ENCODE results near the gene OGDH.
"Not testable (repeated sequence)": the region's sequence is repeated elsewhere in the genome, so short reads cannot be mapped to it uniquely, and the experiment has no call there.

OGDH gene

DNA sequence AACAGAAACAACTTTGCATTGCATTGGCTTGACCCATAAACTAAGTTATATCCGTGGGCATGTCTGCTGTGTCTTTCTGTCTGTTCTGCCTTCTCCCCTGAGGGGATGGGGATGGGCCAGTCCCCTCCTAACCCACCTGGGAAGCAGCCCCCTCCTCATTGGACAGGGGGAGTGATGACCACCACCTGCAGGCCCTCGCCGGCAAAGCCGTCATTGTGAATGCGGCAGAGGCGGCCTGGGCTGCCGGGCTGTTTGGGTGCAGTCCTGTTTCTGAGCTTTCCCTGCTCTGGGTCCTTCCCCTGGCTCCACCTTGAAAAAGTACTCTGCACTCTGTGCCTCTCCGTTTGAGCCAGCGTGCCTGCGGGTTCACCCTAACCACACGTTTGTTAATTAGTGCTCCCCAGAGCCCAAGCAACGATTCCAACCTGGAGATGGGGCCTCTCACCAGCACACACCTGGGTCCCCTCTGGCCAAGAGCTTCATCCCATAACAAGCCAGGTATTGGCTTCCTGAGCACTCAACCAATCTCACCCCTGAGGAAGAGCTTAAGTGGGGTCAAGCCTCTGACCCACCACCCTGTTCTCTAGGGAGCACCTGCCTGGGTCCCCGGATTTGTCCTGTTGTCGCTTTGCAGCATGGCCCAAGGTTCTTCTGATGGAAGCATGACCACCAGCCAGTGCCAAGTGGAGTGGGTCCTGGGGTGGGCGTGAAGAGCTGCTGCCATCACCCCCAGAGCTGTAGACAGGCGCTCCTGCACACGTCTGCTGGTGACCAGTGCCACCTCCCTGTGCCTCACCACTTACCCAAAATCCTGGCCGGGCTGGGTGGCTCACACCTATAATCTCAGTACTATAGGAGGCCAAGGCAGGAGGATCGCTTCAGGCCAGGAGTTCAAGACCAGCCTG lies 102.8 kb downstream of the OGDH start:
- DNase-seq: no peak

DNA sequence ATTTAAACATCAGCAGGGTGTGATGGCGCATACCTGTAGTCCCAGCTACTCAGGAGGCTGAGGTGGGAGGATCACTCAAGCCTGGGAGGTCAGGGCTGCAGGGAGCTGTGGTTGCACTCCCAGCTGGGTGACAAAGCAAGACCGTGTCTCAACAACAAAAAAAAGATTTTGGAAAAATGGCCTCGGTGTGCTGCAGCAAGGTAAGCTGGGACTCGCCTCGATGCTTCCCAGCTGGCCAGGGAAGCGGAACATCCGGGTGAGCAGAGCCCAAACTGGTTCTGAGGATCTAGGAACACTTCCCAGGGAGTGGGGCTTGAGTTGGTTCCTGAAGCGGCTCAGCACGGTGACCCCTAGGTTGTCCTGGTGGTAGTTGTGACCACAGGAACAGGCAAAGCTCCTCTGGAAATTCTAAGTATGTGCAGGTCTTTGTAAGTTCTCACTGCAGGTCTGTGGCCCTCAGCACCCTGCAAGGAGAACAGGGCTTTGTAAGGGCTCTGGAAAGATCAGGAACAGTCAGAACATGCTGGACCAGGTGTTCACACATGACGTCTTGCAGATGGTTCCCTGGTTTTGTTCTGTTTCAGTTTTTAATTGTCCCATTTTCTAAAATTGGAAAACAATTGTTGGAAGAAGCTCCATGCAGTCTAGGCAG lies 103.6 kb downstream of the OGDH start:
- DNase-seq: no peak

DNA sequence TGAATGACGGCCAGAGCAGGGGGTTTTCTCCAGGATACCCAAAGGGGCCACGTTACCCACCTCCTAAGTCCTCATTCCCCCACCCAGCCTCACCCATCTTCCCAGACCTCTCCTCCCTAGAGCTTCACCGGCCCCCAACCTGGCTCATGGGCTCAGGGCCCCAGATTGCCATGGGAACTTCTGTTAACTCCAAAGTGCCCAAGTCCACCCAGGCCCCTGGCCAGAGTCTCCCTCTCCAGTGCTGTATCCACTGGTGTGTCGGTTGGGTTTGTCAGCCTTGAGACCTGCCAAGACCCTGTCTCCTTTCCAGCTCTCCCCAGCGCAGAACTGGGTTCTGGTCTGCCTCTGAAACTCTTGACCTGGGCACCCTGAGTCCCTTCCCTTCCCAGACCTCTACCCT lies 105.1 kb downstream of the OGDH start:
- DNase-seq: no peak

DNA sequence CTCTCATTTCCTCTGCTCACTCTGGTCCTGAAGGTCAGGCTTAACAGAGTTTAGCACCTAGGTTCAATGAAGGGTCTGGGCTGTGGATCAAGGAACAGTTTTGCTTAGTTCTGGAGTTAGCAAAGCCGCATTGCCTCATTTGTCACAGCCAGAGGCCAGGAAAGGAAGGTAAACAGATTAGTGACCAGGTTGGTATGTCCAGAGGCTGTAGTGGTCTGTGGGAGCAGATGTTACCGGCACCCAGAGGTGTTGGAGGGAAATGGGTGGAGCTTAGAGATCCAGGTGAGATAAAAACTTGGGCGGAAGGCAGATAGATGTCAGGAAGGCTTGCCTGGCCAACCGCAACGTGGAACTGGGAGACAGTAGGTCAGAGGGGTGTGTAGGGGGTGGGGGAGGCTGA lies 105.6 kb downstream of the OGDH start:
- DNase-seq: no peak

DNA sequence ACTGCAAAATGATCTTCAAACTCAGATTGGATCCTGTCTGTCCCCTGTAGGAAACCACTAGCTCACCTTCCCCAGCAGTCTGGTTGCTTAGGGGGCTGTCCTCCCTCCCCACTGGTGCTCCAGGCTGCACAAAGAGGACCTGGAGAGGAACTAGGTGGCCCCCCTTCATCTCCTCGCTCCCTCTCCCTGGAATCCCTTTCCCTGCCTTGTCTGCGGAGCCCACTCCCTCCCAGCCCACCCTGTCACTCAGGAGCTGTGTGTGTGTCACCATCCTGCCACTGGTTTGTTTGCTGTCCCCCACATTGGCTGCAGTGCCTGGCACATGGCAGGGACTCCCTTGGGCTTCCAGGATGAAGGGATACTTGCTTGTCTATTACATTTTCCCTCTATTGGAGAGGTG lies 106.7 kb downstream of the OGDH start:
- no peak for DNase-seq

DNA sequence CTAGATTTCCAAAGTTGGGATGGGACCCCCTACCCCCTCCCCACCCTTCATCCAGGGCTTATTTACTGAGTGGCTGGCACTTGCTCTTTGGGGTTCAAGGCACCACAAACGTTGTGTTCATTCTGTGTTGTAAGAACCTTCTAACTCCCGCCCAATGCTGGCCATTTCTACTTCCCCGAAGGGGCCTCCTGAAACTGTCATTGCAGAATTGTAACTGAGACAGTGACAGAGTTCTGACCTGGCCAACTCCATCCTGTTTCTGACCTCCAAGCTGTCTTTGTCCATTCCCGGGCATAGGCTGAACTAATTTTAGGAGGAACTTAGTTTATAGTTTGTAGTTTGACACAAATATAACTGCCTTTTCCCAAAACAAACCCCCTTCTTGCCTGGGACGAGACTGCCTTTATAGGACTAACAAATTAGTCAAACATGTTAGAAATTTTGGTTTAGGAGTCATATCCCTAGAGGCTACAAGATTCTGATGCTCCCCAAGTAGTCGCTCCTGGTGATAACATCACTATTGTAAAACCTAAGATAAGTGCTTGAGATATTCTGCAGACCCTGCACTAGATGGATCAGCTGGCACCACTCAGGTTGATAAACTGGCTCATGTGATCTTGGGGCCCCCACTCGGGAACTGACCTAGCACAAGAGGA lies 107.4 kb downstream of the OGDH start:
- no peak for DNase-seq

DNA sequence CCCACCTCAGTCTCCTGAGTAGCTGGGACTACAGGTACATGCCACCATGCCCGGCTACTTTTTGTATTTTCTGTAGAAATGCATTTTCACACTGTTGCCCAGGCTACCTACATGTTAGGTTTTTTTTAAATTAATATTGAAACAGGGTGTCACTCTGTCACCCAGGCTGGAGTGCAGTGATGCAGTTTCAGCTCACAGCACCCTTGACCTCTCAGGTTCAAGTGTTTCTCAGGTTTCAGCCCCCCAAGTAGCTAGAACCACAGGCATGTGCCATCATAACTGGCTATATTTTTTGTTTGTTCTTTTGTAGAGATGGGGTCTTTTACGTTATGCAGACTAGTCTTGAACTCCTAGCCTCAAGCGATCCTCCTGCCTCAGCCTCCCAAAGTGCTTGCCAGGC lies 109.8 kb downstream of the OGDH start:
- no peak for DNase-seq

DNA sequence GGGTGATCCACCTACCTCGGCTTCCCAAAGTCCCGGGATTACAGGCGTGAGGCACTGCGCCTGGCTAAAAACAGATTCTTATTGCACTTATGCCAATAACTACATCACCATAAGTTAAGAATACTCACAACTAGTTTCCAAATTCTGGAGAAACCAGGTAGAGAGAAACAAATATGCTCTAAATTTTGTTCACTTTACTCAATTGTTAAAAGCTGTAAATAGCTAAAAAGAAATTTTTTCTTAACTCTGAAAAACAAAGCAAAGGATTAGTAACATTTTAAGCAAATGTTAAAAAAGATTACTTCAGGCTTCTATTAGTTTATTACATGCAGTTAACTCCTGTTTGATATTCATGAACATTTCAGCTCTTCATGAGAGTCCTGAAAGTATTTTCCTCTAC lies 113.9 kb downstream of the OGDH start:
- no peak for DNase-seq

DNA sequence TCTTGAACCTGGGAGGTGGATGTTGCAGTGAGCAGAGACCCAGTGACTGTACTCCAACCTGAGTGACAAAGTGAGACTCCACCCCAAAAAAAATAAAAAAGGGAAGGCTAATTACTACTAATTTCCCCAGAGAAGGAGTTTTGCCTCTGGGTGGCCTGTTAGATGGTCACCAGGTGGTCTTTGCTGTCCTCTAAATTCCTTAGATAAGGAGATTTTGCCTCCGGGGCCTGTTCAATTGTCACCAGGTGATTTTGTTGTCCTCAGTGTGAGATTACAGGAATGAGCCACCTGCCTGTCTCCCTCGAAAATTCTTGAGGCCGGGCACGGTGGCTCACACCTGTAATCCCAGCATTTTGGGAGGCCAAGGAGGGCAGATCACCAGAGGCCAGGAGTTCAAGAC lies 117.8 kb downstream of the OGDH start:
- DNase-seq: no peak

DNA sequence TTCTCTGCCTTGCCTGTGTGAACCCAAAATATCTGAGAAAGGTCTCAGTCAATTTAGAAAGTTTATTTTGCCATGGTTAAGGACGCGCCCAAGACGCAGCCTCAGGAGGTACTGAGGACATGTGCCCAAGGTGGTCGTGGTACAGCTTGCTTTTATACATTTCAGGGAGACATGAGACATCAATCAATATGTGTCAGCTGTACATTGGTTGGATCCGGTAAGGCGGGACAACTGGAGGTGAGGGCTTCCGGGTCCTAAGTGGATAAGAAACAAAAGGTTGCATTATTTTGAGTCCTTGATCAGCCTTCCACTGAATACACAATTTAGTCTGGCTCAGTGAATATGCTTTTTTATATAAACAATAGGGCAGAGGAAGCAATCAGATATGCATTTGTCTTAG lies 119.8 kb downstream of the OGDH start:
- not testable (repeated sequence) for DNase-seq

DNA sequence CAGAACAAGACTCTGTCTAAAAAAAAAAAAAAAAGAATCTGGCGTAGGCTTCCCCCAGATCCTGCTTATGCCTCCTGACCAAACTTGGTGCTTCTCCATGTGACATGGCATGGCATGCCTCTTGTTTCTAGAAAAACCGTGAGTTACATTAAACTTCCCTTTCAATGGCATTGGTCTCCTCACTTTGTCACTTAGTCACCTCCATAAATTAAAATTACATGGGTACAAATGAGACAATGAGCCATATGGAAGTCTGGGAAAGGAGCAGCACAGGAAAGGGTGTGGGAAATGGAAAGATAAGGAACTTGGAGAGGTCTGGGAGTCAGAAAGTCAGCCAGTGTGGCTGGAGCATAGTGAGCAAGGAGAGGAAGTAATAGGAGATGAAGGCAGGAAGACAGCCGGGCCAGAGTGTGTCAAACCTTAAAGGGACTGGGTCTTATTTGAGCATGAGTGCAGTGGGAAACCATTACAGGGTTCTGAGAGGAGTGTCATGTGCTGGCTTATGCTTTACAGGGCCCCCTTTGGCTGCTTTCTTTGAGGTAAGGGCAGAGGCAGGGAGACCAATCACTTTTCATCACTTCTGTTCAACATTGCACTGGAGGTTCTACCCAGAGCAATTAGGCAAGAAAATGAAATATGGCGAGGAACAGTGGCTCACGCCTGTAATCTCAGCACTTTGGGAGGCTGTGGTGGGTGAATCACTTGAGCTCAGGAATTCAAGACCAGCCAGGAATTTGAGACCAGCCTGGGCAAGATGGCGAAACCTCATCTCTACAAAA lies 120.9 kb downstream of the OGDH start:
- no peak for DNase-seq

DNA sequence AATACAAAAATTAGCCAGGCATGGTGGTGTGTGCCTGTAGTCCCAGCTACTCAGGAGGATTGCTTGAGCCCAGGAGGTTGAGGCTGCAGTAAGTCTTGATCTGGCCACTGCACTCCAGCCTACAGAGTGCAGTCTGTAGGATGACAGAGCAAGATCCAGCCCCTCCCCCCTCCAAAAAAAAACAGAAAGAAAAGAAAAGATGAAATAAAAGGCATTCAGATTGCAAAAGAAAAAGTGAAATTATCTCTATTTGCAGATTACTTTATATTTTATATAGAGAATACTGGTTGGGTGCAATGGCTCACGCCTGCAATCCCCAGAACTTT lies 121.5 kb downstream of the OGDH start:
- DNase-seq: no peak

DNA sequence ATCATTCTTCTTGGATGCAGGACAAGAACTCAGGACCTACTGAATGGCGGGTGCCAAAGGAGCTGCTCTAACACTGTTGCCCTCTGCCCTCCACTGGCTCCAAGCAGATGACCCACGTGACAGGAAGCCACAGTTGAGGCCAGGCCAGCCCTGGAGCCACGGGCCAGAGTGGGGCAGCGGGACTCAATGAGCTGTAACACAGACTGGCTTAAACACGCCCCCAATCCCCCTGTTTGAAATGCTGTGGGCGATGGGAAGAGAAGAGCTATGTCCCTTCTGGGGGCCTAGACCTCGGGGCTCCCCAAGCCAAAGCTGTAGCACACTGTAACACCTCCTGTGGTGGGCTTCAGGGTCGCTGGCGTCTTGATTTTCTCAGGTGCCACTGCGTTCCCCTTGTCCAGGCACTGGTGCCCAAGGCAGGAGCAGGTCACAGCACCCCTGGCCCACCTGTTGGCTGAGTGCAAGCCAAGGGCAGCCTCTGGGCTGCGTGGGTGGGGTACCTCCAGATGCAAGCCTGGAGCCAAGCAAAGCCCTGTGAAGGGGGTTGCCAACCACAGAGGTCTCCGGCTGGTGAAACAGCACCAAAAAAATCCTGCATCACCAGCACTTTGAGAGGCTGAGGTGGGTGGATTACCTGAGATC lies 123.6 kb downstream of the OGDH start:
- DNase-seq: no peak

DNA sequence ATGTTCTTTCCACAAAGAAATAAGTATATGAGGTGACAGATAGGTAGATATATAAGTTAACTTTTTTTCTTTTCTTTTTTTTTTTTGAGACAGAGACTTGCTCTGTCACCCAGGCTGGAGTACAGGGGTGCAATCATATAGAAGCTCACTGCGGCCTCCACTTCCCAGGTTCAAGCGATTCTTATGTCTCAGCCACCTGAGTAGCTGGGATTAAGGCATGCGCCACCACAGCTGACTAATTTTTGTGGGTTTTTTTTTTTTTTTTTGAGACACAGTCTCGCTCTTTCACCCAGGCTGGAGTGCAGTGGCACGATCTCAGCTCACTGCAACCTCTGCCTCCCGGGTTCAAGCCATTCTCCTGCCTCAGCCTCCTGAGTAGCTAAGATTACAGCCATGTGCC lies 126.5 kb downstream of the OGDH start:
- not testable (repeated sequence) for DNase-seq

DNA sequence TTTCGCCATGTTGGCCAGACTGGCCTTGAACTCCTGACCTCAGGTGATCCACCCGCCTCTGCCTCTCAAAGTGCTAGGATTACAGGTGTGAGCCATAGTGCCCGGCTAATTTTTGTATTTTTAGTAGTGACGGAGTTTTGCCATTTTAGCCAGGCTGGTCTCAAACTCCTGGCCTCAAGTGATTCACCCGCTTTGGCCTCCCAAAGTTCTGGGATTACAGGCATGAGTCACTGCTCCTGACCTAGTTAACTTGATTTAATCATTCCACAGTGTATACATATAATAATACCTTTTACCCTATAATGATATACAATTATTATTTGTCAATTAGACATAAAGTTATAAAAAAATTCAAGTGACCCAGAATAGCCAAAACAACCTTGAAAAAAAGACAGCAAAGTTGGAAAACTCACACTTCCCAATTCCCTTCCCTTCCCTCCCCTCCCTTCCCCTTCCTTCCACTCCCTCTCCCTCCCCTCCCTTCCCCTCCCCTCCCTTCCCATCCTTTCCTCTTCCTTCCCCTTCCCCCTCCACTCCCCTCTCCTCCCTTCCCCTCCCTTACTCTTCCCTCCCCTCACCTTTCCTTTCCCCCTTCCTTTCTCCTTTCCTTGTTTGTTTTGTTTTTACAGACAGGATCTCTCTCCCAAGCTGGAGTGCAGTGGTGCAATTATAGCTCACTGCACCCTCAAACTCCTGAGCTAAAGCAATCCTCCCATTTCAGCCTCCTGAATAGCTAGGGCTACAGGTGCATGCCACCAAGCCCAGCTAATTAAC lies 127.5 kb downstream of the OGDH start:
- no peak for DNase-seq

DNA sequence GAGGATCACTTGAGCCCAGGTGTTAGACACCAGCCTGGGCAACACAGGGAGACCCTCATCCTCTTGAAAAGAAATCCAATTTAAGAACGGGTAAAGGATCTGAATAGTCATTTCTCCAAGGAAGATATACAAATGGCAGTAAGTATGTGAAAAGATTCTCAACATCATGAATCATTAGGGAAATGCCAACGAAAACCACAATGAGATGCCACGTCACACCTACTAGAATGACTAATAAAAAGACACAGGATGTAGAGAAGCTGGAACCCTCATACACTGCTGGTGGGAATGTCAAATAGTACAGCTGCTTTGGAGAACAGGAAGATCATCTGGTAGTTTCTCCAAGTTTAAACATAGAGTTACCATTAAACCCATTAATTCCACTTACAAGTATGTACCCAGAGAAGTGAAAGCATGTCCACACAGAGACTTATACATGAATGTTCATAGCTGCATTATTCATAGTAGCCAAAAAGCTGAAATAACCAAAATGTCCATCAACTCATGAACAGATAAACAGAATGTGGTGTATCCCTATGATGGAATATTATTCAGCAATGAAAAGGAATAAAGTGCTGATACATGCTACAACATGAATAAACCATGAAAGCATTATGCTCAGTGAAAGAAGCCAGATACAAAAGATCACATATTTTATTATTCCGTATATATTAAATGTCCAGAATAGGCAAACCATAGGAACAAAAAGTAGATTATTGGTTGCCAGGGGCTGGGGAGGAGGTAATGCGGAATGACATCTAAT lies 129.2 kb downstream of the OGDH start:
- no peak for DNase-seq

DNA sequence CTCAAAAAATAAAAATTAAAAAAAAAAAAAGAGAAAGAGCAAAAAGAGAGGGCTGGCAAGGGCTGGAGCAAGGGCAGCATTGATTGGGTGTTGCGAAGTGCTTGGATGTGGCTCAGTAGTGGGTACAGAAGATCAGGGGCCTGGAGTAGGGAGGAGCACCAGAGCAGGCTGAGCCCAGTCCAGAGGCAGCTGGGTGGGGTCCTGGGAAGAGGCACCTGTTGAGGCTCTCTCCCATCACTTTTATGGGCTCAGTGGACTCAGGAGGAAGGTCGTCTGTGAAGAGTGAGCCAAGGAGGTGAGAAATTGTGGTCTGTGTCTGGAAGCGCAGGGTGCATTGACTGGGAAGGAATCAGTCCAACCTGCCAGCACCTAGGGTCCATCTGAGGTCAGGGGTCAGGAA lies 130.5 kb downstream of the OGDH start:
- no peak for DNase-seq

DNA sequence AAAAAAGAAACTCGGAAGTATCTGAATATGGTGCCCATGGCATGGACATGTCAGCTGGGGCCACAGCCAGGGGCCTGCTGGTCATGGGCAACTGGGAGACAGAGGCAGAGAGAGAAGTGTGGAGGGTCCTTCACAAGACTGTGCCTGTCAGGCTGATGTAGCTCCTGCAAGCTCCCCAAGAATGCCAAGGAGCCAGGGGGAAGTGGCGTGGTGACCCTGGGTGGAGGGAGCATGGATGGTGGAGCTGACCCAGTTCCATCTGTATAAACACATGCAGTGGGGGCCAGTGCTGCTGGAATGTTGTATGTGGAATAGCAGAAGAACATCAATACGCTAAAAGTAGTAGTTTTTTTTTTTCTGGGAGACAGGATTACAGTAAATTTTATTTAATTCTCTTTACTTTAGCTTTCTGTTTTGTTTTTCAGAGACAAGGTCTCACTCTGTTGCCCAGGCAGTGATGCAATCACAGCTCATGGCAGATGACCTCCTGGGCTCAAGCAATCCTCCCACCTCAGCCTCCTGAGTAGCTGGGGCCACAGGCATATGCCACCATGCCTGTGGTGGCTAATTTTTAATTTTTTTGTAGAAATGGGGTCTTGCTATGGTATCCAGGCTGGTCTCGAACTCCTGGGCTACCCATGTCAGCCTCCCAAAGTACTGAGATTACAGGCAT lies 131.8 kb downstream of the OGDH start:
- DNase-seq: no peak

DNA sequence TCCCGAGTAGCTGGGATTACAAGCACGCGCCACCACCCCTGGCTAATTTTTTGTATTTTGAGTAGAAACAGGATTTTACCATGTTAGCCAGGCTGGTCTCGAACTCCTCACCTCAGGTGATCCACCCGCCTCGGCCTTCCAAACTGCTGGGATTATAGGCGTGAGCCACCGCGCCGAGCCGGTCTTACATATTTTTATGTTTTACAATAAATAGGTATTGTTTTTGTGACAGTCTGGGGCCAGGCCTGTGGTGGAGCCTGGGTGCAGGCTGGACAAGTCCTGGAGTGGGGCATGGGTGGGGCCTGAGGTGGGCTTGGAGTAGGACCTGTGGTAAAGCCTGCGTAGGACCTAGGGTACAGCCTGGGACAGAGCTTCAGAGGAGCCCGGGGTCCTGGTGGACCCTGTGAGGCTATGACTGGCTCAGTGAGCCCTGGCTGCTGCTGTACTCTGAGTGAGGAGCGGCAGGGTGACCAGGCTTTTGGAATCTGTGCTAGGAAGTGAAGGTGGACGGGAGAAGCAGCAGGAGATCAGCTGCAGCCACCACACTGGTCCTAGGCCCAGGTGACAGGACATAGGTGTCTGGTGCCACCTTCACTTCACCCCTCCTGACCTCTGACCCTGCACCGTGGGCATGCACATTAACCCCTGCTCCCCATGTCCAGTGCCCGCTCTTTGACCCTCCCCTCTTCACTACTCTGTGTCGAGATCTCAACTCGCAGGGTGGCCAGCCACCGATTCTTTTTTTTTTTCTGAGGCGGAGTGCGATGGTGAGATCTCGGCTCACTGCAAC lies 132.6 kb downstream of the OGDH start:
- no peak for DNase-seq

DNA sequence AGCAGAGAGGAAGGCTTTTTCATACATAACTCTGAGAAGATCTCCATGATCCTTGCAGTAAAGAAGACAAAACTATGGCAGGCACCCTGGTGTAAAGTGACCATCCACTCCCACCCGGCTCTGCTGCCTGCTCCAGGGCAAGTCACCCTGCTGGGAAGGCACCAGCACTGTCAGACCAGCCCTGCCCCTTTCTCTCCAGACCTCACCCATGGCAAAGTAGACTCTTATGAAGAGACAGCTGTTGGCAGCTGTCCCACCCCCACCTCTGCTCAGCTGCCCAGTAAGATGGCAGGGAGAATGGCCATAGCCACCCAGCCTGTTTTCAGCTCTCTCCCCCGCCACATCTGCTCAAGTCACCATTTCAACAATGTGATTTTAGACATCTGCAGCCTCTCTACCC lies 133.6 kb downstream of the OGDH start:
- DNase-seq: no peak
